Measurements from ENCODE around the gene BMP4. TPM values are rescaled to one million over a fixed set of nuclear protein-coding genes. Genes with fewer than 3 reads are reported as not detected.

The BMP4 gene
- total and polyA plus RNA-seq, 2 of the 13 experiments (the other 11 are each of a cell fraction or from before 2014, with no cell fraction given): 56.4 to 169 TPM

GRCh38 chr14:53979747-53980642 is 23.4 kb upstream of the BMP4 start (continued):
- TF ChIP-seq PHB2 (IDR thresholded peaks at IDR 0.05; ENCODE audit: partially characterized antibody): no peak
- TF ChIP-seq ZNF543 (CRISPR knock-in tag; IDR thresholded peaks at IDR 0.05): no peak
- no peak for TF ChIP-seq AGO1 (IDR thresholded peaks at IDR 0.05; ENCODE audit: low read depth, low read length, poor library complexity, severe bottlenecking)
- no peak for TF ChIP-seq PAF1 (CRISPR knock-in tag; IDR thresholded peaks at IDR 0.05)
- TF ChIP-seq TEAD3 (CRISPR knock-in tag; optimal IDR thresholded peaks at IDR 0.05; ENCODE audit: borderline replicate concordance): peak; percentile 78
- no peak for TF ChIP-seq ZNF773 (CRISPR knock-in tag; IDR thresholded peaks at IDR 0.05; ENCODE audit: borderline replicate concordance)
- TF ChIP-seq POGK (CRISPR knock-in tag; conservative IDR thresholded peaks at IDR 0.05): no peak
- no peak for TF ChIP-seq ZBED4 (CRISPR knock-in tag; IDR thresholded peaks at IDR 0.05; ENCODE audit: borderline replicate concordance)
- no peak for TF ChIP-seq TMF1 (CRISPR knock-in tag; IDR thresholded peaks at IDR 0.05; ENCODE audit: low read depth)
- TF ChIP-seq ZNF441 (CRISPR knock-in tag; IDR thresholded peaks at IDR 0.05; ENCODE audit: borderline replicate concordance): no peak
- peak; percentile 52; the same call in 1 of the 2 replicates for TF ChIP-seq ZFP1 (CRISPR knock-in tag; IDR thresholded peaks at IDR 0.05)
- TF ChIP-seq MAFK (conservative IDR thresholded peaks at IDR 0.05 in 1 of 2, IDR thresholded peaks at IDR 0.05 in 1 of 2; ENCODE audit: low read length in 2 of 2): peak; percentile 60 to 66
- no peak for TF ChIP-seq SRSF4 (IDR thresholded peaks at IDR 0.05; ENCODE audit: low read depth, low read length, poor library complexity, severe bottlenecking)
- TF ChIP-seq CC2D1A (CRISPR knock-in tag; IDR thresholded peaks at IDR 0.05): no peak
- TF ChIP-seq ARID2 (CRISPR knock-in tag; IDR thresholded peaks at IDR 0.05; ENCODE audit: borderline replicate concordance): no peak
- TF ChIP-seq GPBP1L1 (CRISPR knock-in tag; IDR thresholded peaks at IDR 0.05): no peak
- TF ChIP-seq ZNF468 (CRISPR knock-in tag; IDR thresholded peaks at IDR 0.05): no peak
- TF ChIP-seq HNRNPUL1 (IDR thresholded peaks at IDR 0.05; ENCODE audit: low read depth, low read length): no peak
- no peak for TF ChIP-seq TERF1 (CRISPR knock-in tag; IDR thresholded peaks at IDR 0.05)
- TF ChIP-seq EEA1 (CRISPR knock-in tag; IDR thresholded peaks at IDR 0.05; ENCODE audit: borderline replicate concordance): no peak
- 0 out of 2 replicates have a peak, but pooled peaks have one; percentile 40 for TF ChIP-seq ZMAT3 (CRISPR knock-in tag; conservative IDR thresholded peaks at IDR 0.05)

Measured in HepG2 (cell line).